RCC 7860 (cell line): Measurements from ENCODE around the gene PARP3.

ENCODE experiments used
- DNase-seq: peaks from one replicate; pipeline ENCODE4 v3.0.0-alpha.2; 2015; ENCODE audit warnings: low spot score
- FAIRE-seq: peaks from 2 replicates; lab custom pipeline; 2012; peaks lifted over from hg19 to GRCh38; lab: Jason Lieb, UNC

The PARP3 gene

DNA sequence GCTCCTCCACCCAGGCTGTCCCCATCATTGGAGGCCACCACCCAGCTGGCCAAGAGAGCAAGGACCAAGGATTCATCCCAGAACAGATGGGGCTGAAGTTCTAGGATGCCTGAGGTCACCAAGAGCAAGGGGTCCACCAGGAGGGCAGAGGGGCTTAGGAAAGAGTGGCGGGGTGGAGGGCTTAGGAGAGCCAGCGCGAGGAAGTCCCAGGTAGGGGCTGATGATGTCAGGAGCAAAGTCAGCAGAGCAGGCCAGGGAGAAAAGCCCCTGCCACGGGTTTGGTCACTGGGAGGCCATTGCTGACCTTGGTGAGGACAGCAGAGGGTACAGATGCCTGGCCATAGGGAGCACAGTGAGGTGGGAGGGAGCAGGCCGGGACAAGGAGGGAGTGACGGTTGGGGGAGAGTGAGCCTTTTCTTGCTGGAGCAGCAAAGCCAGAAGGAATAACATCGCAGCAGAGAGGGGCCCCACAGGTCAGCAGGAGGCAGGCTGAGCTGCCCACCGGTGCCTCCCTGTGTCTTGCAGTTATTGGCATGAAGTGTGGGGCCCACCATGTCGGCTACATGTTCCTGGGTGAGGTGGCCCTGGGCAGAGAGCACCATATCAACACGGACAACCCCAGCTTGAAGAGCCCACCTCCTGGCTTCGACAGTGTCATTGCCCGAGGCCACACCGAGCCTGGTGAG, 5.2 kb downstream of the PARP3 start:
- DNase-seq, result no peak
- FAIRE-seq, result no peak

DNA sequence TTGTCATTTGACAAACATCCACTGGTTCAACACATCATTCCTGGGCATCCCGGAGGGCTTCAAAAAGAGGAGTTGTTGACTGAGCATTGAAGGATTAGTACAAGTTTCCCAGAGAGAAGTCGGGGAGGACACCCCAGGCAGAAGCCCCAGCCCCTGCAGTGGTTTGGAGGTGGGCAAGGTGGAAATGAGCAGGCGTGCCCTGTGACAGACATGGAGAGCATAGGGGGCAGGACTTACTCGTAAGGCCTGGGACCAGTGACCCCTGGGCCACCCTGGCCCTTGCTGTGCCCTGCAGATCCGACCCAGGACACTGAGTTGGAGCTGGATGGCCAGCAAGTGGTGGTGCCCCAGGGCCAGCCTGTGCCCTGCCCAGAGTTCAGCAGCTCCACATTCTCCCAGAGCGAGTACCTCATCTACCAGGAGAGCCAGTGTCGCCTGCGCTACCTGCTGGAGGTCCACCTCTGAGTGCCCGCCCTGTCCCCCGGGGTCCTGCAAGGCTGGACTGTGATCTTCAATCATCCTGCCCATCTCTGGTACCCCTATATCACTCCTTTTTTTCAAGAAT, 5.9 kb downstream of the PARP3 start:
- no peak for FAIRE-seq
- DNase-seq, result no peak

DNA sequence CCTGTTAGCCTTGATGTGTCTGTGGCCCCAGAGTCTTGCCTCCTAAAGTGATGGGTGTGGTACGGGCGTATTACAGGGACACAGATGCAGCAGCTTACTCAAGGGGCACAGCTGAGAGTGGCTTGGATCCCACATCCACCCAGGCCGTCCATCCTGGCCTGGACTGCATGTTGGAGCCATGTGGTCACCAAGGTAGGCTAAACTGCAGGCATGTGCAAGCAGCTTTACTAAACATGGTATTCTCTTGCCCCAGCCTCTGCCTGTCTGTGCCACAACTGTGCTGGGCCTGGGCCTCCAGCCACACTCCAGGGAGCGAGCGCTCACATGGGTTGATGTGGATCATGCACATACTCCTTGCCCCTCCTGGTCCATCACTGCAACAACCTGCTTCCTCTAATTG, 7.0 kb downstream of the PARP3 start:
- FAIRE-seq, result no peak
- DNase-seq, result no peak

DNA sequence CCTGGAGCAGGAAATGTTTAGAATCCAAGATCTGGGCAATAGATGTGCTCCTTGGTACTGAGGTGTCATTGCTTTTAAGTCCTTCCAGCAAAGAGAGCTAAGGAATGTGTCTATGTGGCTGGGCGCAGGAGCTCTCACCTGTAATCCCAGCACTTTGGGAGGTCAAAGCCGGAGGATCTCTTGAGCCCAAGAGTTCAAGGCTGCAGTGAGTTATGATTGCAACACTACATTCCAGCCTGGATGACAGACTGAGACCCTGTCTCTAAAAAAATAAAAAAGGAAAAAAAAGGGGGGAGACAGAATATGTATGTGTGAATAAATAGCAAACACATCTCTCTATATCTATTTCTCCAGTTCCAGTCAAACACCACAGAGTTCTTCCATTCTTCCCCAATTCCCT, 8.7 kb downstream of the PARP3 start:
- FAIRE-seq (no peak), DNase-seq (no peak)

DNA sequence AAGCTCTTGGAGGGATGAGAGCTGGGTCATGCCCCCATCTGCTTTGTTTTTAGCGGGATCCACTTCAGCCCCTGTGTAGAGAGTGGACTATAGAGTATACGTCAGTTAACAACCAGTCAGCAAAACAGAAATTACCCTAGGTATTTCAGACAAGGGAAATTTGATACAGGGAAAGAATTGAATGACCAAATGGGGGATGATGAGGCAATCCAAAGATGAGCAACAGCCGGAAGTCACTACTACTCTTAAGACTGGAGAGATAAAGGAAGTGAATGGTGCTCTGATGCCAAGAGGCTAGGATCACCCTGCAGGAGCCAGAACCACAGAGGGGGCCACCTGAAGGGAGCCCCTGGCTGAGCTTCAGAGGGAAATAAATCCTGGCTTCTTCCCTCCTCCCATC, 11.3 kb downstream of the PARP3 start:
- no peak for FAIRE-seq
- peak; percentile 44 for DNase-seq

DNA sequence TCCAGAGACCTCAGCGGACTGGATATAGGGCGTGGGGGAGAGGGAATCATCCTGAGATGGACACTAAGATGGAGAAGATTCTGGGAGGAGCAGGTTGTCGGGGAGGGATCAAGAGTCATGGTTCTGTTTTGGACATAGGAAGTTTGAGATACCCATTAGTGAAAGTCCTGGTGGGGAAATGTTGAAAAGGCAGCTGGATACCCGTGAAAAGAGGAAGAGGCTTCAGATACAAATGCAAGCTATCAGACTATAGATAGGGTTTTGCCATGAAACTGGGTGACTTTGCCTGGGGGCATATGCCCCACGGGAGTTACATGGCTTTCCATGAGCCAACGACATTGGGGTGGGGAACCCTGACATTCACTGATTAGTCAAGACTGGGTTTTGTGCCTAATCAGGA, 11.9 kb downstream of the PARP3 start:
- DNase-seq (no peak), FAIRE-seq (no peak)

GRCh38 chr3:51954713-51955112, 12.6 kb downstream of the PARP3 start:
- DNase-seq, result no peak

GRCh38 chr3:51955175-51955892, 13.2 kb downstream of the PARP3 start, which contains the start of gene GPR62:
TSS of gene GPR62 (plus strand) at chr3:51955381. CDS start at chr3:51955653, 272 bp downstream.
- no peak for FAIRE-seq

More at GRCh38 chr3:51954713-51955112, 12.6 kb downstream of the PARP3 start:
- FAIRE-seq, result no peak

DNA sequence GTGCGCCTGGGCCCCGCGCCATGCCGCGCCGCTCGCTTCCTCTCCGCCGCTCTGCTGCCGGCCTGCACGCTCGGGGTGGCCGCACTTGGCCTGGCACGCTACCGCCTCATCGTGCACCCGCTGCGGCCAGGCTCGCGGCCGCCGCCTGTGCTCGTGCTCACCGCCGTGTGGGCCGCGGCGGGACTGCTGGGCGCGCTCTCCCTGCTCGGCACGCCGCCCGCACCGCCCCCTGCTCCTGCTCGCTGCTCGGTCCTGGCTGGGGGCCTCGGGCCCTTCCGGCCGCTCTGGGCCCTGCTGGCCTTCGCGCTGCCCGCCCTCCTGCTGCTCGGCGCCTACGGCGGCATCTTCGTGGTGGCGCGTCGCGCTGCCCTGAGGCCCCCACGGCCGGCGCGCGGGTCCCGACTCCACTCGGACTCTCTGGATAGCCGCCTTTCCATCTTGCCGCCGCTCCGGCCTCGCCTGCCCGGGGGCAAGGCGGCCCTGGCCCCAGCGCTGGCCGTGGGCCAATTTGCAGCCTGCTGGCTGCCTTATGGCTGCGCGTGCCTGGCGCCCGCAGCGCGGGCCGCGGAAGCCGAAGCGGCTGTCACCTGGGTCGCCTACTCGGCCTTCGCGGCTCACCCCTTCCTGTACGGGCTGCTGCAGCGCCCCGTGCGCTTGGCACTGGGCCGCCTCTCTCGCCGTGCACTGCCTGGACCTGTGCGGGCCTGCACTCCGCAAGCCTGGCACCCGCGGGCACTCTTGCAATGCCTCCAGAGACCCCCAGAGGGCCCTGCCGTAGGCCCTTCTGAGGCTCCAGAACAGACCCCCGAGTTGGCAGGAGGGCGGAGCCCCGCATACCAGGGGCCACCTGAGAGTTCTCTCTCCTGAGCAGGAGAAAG, 14.0 kb downstream of the PARP3 start:
- no peak for DNase-seq
- FAIRE-seq, result no peak

More at GRCh38 chr3:51955175-51955892, 13.2 kb downstream of the PARP3 start, which contains the start of gene GPR62:
- DNase-seq, result no peak

GRCh38 chr3:51957520-51958205, 15.5 kb downstream of the PARP3 start:
- DNase-seq, result no peak
- FAIRE-seq, result no peak

- DNase-seq, result no peak
- FAIRE-seq, result no peak
These were observed 16.7 kb downstream of the PARP3 start for GRCh38 chr3:51958603-51959521.

DNA sequence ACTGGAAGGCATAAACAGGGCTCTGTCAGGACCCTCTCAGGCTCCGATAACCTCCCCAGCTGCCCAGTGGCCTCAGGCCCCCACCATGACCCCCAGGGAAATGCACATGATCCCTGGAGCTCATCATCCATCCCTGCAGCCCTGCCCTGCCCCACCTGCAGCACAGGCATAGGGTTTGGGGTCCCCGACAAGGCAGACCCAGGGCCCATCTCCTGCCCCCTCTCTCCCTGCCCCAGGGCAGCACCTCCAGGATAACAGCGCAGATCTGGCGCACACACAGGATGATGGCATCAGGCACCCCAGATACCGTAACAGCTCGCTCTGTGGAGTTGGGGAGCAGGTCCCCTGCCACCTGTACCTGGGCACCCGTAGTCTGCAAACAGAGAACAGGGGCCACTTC, 17.5 kb downstream of the PARP3 start:
- no peak for FAIRE-seq
- no peak for DNase-seq

DNA sequence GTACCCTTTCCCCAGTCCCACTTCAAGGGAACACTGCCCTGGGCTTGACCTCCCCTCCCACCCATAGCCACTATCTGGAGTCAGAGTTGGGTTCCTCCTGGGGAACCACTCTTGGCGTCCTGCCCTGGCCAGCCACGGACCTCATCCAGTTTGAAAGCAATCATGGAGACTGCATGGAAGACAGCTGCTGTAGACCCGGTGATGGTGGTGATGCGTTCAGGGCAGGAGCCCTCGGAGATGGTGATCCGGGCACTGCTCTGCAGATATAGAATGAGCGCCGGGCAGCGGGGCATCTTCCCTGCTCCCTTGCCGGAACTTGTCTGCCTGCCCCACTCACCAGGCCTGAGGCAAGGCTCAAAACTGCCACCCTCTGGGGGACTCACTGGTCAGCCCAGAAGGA, 18.2 kb downstream of the PARP3 start:
- no peak for FAIRE-seq
- DNase-seq, result no peak

GRCh38 chr3:51961011-51961410, 18.8 kb downstream of the PARP3 start:
- FAIRE-seq (no peak), DNase-seq (no peak)

DNA sequence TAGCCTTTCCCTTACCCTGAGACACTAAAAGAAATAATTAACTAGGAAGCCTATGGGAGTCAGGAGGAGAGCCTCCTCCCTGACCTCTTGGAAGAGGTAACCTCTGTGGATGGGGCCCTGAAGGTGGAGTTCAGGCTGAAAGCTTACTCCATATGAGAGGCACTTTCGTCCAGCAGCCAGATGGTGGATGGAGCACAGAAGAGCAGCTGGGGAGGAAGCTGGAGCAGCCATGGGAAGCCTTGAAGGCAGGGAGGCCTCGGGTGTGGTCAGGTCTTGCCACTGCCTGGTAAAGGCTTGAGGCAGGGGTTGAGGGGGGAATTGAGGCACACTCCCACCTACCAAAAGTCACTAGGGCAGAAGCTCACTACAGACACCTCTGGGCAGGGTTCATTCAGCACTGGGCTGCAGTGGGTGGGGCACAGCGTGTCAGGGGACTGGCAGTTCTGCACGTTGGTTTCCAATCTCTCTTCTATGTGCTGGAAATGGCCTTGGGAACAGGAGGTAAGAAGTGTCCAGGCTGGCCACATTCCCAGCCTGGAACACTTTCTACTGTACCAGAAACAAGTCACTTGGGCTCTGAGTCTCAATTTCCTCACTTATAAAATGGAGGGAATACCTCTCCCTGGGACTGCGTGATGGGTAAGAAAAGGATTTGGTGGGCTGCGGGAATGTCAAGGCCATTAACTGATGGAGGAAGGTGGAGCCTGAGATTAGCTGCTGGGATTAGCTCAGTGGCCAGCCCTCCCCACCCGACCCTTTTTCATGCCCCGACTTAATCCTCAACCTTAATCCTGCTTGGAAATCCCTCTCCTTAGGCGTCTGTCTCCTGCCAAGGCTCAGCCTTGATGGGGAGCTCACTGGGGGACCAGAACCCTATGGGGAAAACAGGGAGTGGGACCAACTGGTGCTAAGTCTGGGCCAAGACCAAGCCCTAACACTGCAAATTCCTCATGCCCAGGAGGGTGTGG, 19.7 kb downstream of the PARP3 start:
- FAIRE-seq, result no peak
- no peak for DNase-seq

DNA sequence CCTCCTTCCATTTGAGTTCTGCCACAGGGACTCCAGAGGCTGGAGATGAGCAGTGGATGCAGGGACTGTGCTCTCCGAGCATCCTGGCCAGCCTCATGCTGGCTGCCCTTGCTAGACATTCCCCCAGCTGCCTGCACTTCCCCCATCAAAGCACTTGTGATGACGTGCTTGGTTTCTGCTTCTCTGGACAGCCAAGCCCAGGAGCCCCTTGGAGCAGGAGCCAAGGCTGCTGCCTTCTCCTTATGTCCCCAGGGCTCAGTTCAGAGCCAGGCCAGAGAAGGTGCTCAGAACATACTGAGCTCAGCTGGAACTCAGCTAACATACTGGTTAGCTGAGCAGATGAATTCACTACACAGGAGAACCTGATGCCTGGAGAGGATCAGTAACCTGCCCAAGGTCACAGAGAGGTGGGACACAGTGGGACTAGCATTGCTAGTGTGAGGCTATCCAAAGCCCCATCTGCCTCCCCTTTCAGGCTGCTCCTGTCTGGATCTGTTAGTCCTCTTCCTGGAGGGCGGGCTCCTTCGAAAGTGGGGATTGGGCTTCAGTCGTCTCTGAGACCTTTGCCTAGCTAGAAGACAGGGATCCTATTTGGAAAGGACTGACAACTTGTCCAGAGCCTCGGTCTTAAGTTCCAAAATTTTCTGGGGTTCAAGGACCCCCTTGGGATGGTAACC, 20.8 kb downstream of the PARP3 start:
- no peak for FAIRE-seq
- DNase-seq, result no peak

DNA sequence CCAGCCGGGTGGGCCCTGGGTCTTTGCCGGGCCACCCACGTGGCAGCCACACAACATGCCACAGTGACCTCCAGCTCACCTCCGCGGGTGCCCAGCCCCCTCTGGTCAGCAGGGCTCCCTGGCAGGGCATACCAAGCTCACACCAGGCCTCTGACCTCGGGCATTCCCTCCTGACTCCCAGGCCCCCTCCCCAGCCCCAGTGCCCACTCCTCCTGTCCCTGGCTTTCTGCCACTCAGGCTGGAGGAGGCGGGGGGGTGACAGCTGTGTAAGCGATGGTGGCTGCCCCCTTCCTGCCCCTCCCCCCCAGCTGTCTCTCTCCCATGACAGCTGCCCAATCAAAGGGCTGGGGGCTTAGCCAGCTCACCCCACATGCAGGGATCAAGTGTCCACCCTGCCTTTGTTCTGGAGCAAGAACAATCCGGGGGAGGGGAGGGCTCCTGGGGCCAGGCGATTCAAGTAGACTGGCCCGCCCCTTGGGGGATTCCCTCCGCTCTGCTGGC, 21.8 kb downstream of the PARP3 start:
- DNase-seq (no peak), FAIRE-seq (no peak)

GRCh38 chr3:51964521-51964920, 22.4 kb downstream of the PARP3 start:
- FAIRE-seq, result no peak
- no peak for DNase-seq
